ENCODE results near the gene HOXA6.

DNA sequence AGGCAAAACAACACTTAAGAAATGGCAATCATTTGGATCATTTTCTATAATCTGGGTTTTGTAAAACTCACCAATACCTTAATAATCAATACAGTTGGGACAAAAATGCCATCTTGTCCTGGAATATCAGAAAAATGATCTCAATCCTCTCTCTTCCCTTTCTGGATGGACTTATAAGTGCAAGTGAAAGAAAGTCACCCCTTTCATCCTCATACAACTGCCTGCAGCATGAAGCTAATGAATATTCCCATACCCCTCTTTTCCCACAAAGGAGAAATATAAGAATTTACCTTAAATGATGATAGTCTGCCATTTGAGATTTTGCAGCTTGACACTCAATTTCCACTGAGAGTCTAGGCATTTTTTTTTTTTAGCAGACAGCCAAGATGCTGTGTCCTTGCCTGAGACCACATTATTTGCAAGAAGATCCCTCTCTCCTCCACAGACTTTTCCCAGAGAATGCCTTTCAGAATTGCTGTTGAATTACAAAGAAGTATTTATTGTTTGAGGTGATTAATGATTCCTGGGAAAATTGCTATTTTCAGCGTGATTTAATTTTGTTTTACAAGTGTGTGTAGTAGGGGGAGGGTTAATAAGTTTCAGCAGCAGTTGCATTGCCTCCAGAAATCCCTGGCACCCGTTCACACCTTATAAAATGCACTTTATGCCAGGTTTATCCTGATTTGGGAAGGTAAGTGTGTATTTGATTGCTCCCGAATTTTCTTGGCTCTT is 20.8 kb downstream of the HOXA6 start:
- TF ChIP-seq, protein P1, sequence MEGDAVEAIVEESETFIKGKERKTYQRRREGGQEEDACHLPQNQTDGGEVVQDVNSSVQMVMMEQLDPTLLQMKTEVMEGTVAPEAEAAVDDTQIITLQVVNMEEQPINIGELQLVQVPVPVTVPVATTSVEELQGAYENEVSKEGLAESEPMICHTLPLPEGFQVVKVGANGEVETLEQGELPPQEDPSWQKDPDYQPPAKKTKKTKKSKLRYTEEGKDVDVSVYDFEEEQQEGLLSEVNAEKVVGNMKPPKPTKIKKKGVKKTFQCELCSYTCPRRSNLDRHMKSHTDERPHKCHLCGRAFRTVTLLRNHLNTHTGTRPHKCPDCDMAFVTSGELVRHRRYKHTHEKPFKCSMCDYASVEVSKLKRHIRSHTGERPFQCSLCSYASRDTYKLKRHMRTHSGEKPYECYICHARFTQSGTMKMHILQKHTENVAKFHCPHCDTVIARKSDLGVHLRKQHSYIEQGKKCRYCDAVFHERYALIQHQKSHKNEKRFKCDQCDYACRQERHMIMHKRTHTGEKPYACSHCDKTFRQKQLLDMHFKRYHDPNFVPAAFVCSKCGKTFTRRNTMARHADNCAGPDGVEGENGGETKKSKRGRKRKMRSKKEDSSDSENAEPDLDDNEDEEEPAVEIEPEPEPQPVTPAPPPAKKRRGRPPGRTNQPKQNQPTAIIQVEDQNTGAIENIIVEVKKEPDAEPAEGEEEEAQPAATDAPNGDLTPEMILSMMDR (IDR thresholded peaks at IDR 0.05): no peak
- no peak for TF ChIP-seq POLR2A (IDR thresholded peaks at IDR 0.05)
